Activated CD8-positive, alpha-beta T cell treated with anti-CD3 and anti-CD28 coated beads, Interleukin-2, amount 10 ng/mL, durations not matched to agents 7 days and 5 days (primary cell): ENCODE results near the gene MS4A12. TPM values are rescaled to one million over a fixed set of nuclear protein-coding genes. Genes with fewer than 3 reads are reported as not detected.
"Not testable (repeated sequence)": the region's sequence is repeated elsewhere in the genome, so short reads cannot be mapped to it uniquely, and the experiment has no call there.

Source experiments
- ATAC-seq: fragments of 150-1000 bp; cut with Tn5 transposase; one replicate; pipeline ENCODE4 v1.10.0; 2021; ENCODE audit warnings: moderate library complexity
- CTCF ChIA-PET: fragments of 350-600 bp; sonication (Branson Sonifier 250); formaldehyde crosslinking; loops from one replicate; lab custom pipeline; 2021; ENCODE audit warnings: antibody characterized with exemption; lab: Charles Lee
- POLR2A ChIA-PET: fragments of 350-600 bp; sonication (Branson Sonifier 250); formaldehyde crosslinking; loops from one replicate; lab custom pipeline; 2021; ENCODE audit warnings: antibody characterized with exemption; lab: Charles Lee
- DNase-seq: peaks from one replicate; pipeline ENCODE4 v3.0.0-alpha.2; 2020
- H3K27ac Mint-ChIP-seq: one replicate; pipeline ENCODE4 v1.8.0; 2021; ENCODE audit warnings: mild to moderate bottlenecking, mixed read lengths
- H3K27me3 Mint-ChIP-seq: one replicate; pipeline ENCODE4 v1.8.0; 2021; ENCODE audit warnings: low read depth, mixed read lengths
- H3K36me3 Mint-ChIP-seq: one replicate; pipeline ENCODE4 v1.8.0; 2021; ENCODE audit warnings: low read depth, mixed read lengths
- H3K4me1 Mint-ChIP-seq: one replicate; pipeline ENCODE4 v1.8.0; 2021; ENCODE audit warnings: low read depth, mixed read lengths
- H3K4me3 Mint-ChIP-seq: one replicate; pipeline ENCODE4 v1.8.0; 2021; ENCODE audit warnings: mild to moderate bottlenecking, mixed read lengths
- H3K9me3 Mint-ChIP-seq: one replicate; pipeline ENCODE4 v1.8.0; 2022; ENCODE audit warnings: mixed read lengths; ENCODE audit not compliant: insufficient read depth
- total RNA-seq, 2 experiments: library from RNA; stranded (reverse); gene quantifications; one replicate each; pipeline ENCODE4 v1.2.3, GENCODE V29; 2021

MS4A12 gene
- total RNA-seq, 2 experiments from 2014 or later = not detected

DNA sequence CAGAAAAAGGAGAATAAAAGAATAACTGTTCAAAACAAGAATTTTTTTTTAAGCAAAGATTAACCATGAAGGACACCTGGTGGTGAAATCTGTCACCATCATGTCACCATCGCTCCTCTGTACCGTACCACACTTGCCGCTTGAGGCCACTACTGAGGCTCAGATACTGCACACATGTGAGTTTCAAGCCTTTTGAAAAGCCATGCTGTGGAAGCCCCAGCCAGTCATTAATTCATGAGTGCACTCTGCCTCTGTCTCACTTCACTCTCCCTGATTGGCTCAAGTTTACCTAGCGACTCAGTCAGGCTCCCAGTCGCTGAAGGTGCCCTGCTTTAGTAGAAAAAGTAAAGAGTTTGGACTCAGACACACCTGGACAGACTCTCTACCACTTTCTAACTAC, 6.6 kb upstream of the MS4A12 start:
- H3K27ac Mint-ChIP-seq = no peak overlapping the region
- DNase-seq = no peak
- no peaks in the 10 kb centered on the region for H3K9me3 Mint-ChIP-seq
- H3K27me3 Mint-ChIP-seq = peaks cover 13% of the 10 kb centered on the region
- peaks cover 4% of the 10 kb centered on the region for H3K4me1 Mint-ChIP-seq
- CTCF ChIA-PET = interaction anchor here (1.3 kb wide), 1 partner anchor 123 kb away, joined by 5 read pairs; no protein-coding TSS in a partner anchor
- no peak overlapping the region for H3K4me3 Mint-ChIP-seq
- H3K36me3 Mint-ChIP-seq = no peaks in the 10 kb centered on the region
- no peak for ATAC-seq
- POLR2A ChIA-PET = no interaction called here

DNA sequence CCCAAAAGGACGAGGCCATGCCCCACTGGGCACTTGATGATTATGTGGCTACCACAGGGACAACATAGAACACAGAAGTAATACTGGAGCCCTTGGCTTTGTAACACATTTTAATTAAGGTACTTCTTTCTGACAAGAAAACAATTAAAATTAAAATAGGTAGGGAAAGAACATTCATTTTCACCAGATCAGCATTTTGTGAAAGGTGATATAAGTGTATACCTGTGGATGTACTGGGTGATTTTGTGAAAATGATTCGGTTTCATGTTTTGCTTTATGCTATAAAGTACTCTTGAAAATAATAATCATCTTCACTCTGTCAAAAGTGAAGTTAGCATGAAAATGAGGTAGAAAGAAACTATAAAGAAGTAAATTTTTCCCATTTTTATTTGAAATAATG, 876 bp downstream of the MS4A12 start:
- CTCF ChIA-PET = no interaction called here
- Mint-ChIP-seq H3K27ac (no peak overlapping the region), H3K4me3 (no peak overlapping the region), H3K4me1 (no peaks in the 10 kb centered on the region), H3K27me3 (peaks cover 36% of the 10 kb centered on the region), H3K9me3 (no peaks in the 10 kb centered on the region), H3K36me3 (no peaks in the 10 kb centered on the region)
- POLR2A ChIA-PET = no interaction called here
- DNase-seq (no peak), ATAC-seq (no peak)

DNA sequence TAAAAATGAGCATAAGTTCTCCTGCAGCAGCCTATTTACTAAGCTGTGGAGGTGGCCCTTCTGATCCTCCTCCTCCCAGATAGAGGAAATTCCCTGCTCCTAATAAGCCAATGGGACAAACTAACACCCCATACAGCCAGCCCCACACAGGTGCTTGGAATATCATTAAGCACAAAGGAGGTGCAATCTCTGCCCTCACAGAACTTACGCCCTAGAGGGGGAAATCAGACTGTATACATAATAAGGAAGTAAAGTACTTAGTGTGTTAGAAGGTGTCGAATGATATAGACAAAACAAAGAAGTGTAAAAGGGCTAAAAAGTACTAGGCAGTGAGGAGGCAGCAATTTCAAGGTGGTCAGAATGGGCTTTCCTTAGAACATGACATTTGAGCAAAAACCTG, 5.8 kb downstream of the MS4A12 start:
- no peak overlapping the region for H3K27ac Mint-ChIP-seq
- peaks cover 61% of the 10 kb centered on the region for H3K27me3 Mint-ChIP-seq
- ChIA-PET CTCF (no interaction called here), POLR2A (no interaction called here)
- H3K9me3 Mint-ChIP-seq = no peaks in the 10 kb centered on the region
- no peak overlapping the region for H3K4me3 Mint-ChIP-seq
- H3K4me1 Mint-ChIP-seq = no peaks in the 10 kb centered on the region
- ATAC-seq (no peak), DNase-seq (no peak)
- H3K36me3 Mint-ChIP-seq = no peaks in the 10 kb centered on the region

DNA sequence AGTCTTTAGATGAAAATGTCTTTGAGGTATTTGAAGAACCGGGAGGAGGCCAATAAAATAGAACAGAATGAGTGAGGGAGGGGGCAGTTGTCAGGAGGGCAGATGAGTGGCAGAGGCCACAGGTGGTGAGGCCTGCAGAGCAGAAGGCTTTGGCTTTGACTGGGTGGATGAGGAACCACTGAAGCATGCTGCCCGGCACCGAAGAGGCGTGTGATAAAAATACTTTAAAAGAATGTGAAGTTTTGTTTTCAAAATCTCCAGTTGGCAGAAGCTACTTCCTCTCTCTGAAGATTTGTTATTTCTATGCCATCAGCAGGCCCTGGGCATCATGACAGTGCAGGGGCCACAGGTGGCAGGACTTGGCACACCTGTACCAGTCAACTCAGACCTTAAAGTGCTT, 6.3 kb downstream of the MS4A12 start:
- DNase-seq (no peak), ATAC-seq (no peak)
- peaks cover 2% of the 10 kb centered on the region for H3K4me1 Mint-ChIP-seq
- H3K4me3 Mint-ChIP-seq = no peak overlapping the region
- H3K27me3 Mint-ChIP-seq = peaks cover 62% of the 10 kb centered on the region
- H3K36me3 Mint-ChIP-seq = no peaks in the 10 kb centered on the region
- ChIA-PET CTCF (no interaction called here), POLR2A (no interaction called here)
- H3K9me3 Mint-ChIP-seq = no peaks in the 10 kb centered on the region
- H3K27ac Mint-ChIP-seq = no peak overlapping the region

DNA sequence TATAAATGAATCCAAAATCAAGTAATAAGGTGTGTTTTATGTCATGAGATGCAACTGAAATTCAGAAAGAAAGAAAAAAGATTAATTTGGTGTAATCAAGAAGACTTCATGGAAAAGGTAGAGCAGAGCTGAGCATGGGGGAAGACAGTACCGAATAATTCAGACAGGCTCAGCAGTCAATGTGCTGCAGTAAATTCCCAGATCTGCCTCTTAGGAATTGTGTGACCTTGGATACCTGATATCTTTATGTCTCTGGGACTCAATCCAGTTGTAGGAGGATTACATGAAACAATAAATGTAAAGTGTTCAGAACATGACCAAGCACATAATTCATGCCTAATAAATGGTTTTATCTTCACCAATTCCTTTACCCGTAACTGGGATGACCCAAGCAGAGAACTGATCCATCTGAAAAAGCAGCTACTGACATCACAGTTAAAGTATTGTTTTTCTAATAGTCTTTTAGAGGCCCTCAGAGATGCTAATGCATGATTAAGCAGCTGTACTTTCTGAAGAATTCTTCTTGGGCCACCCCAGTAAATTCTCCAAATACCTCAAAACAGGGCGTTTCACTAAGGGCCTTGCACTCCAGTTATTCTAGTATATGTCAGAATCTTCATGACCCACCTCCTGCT, 7.8 kb downstream of the MS4A12 start:
- DNase-seq = no peak
- no peaks in the 10 kb centered on the region for H3K9me3 Mint-ChIP-seq
- H3K4me3 Mint-ChIP-seq = no peak overlapping the region
- peaks cover 59% of the 10 kb centered on the region for H3K27me3 Mint-ChIP-seq
- ChIA-PET CTCF (no interaction called here), POLR2A (no interaction called here)
- no peak overlapping the region for H3K27ac Mint-ChIP-seq
- peaks cover 14% of the 10 kb centered on the region for H3K4me1 Mint-ChIP-seq
- H3K36me3 Mint-ChIP-seq = no peaks in the 10 kb centered on the region
- no peak for ATAC-seq

DNA sequence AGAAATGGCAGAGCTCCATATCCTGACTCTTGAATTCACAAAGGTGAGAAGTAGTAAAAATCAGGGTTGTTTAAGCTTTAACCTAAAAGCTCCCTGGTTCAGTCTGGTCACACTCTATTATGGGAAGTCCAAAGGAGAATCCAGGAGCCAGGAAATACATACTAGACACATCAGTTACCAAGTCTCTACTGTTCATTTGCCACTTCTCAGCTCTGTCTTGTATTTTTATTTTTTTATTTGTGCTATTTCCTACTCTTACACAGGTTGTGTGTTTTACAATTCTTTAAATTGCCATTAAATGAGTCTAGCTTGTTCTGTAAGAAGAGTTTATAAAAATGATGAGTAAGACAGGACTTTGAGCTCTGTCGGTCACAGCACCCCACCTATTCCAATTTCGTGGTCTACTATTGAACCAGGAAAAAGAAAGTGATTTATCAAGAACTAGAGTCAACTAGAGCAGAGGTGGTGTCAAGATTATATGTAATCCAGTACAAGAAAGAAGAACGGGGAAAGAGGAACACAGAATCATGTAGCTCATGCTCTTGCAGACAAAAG, 9.7 kb downstream of the MS4A12 start:
- no peak for ATAC-seq
- Mint-ChIP-seq H3K4me3 (no peak overlapping the region), H3K27ac (no peak overlapping the region), H3K4me1 (peaks cover 14% of the 10 kb centered on the region), H3K9me3 (no peaks in the 10 kb centered on the region), H3K36me3 (no peaks in the 10 kb centered on the region), H3K27me3 (peaks cover 62% of the 10 kb centered on the region)
- POLR2A ChIA-PET = no interaction called here
- DNase-seq = no peak
- CTCF ChIA-PET = no interaction called here

DNA sequence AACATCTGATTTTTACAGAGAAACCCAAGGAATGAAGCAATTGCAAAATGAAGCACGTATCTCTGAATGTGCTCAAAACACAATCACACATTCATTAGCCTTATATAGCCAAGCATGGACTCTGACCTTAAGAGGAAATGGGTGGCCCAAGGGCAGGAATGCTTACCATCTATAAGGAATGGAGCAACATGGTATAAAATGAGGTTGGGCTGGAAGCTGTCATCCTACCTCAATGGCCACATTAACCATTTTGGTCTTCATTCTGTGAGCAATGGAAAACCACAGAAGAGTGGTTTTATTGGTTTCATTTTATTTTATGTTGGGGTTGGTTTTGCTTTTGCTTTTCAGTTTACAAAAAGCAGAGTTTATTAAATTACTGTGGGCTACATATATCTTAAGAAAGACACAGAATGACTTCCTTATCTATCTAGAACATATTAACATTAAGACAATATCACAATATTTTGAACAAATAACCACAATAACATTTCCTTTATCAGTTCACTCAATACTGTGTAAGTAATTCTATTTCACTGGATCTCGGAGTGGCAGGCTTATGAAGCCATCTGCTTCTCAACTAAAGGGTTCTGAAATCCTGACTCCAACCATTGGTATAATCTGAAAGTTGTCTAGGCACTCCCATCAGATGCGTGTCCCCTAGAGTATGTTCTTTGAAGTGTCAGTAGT, 11.8 kb downstream of the MS4A12 start:
- H3K27ac Mint-ChIP-seq = no peak overlapping the region

DNA sequence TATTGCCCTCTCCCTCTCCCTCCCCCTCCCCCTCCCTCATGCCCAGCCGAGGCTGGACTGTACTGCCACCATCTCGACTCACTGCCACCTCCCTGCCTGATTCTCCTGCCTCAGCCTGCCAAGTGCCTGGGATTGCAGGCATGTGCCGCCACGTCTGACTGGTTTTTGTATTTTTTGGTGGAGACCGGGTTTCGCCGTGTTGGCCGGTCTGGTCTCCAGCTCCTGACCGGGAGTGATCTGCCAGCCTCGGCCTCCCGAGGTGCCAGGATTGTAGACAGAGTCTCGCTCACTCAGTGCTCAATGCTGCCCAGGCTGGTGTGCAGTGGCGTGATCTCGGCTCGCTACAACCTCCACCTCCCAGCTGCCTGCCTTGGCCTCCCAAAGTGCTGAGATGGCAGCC, 17.0 kb downstream of the MS4A12 start:
- peaks cover 41% of the 10 kb centered on the region for H3K27me3 Mint-ChIP-seq
- POLR2A ChIA-PET, H3K4me3 Mint-ChIP-seq, DNase-seq, H3K9me3 Mint-ChIP-seq, H3K36me3 Mint-ChIP-seq, ATAC-seq, H3K27ac Mint-ChIP-seq, H3K4me1 Mint-ChIP-seq, CTCF ChIA-PET: not testable (repeated sequence)

More for the DNA sequence above, 11.8 kb downstream of the MS4A12 start:
- POLR2A ChIA-PET = no interaction called here
- Mint-ChIP-seq H3K9me3 (no peaks in the 10 kb centered on the region), H3K4me3 (no peak overlapping the region), H3K36me3 (no peaks in the 10 kb centered on the region), H3K4me1 (peaks cover 14% of the 10 kb centered on the region), H3K27me3 (peaks cover 55% of the 10 kb centered on the region)
- DNase-seq (peak; percentile 44), ATAC-seq (peak; percentile 68)
- CTCF ChIA-PET = interaction anchor here (1.3 kb wide), 1 partner anchor 258 kb away, joined by 3 read pairs; no protein-coding TSS in a partner anchor

DNA sequence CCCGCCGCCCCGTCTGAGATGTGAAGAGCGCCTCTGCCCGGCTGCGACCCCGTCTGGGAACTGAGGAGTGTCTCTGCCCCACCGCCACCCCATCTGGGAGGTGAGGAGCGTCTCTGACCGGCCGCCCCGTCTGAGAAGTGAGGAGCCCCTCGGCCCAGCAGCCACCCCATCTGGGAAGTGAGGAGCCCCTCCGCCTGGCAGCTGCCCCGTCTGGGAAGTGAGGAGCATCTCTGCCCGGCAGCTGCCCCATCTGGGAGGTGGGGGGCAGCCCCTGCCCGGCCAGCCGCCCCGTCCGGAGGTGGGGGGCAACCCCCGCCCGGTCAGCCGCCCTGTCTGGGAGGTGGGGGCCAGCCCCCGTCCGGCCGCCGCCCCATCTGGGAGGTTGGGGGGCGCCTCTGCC, 17.6 kb downstream of the MS4A12 start:
- ATAC-seq, CTCF ChIA-PET, H3K4me1 Mint-ChIP-seq, DNase-seq, H3K36me3 Mint-ChIP-seq, POLR2A ChIA-PET, H3K9me3 Mint-ChIP-seq, H3K4me3 Mint-ChIP-seq, H3K27ac Mint-ChIP-seq: not testable (repeated sequence)
- H3K27me3 Mint-ChIP-seq = peaks cover 36% of the 10 kb centered on the region

DNA sequence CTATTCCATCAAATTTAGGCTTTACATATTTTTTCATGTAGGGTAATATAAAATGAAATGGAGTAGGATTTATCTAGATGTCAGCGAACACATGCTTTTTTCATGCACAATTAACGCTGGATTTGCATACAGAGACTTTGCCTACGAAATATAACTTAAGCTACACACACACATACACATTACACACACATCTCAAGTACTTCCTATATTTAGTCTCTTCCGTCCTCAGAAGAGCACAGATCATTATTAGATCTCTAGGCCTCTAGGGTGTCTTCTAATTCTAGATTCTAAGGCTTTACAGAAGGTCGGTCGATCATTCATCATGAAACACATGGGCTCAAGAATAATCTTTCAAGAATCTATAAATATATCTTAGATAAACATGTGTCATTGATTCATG, 18.8 kb downstream of the MS4A12 start:
- Mint-ChIP-seq H3K27me3 (peaks cover 27% of the 10 kb centered on the region), H3K4me1 (no peaks in the 10 kb centered on the region), H3K4me3 (no peak overlapping the region), H3K27ac (no peak overlapping the region), H3K9me3 (no peaks in the 10 kb centered on the region), H3K36me3 (no peaks in the 10 kb centered on the region)
- ChIA-PET CTCF (no interaction called here), POLR2A (no interaction called here)
- DNase-seq = no peak
- no peak for ATAC-seq

DNA sequence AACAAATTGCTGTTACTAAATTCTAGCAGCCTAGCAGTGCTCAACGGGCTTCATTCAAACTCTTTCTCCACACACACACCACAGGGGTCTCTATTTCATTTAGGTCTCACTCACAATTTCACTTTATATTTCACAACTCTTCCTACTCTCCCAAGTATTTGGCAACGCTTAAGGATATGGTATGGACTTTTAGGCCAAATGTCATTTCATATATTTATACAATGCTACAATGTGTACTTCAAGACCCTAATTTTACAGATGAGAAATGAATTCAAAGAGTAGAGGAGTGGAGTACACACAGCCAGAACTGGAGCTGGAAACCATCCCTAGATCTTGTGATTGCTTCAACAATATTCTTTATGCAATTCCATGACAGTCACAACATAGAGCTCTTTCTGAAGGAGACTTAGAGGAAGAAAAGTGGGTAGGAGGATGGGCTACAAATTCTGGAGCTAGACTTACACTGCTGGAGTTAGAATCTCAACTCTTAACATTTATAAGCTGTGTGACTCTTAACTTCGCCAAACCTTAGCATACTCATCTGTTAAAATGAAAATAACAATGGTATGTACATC, 20.2 kb downstream of the MS4A12 start:
- CTCF ChIA-PET = no interaction called here
- H3K9me3 Mint-ChIP-seq = no peaks in the 10 kb centered on the region
- no peak overlapping the region for H3K27ac Mint-ChIP-seq
- H3K4me1 Mint-ChIP-seq = no peaks in the 10 kb centered on the region
- no peak for ATAC-seq
- POLR2A ChIA-PET = no interaction called here
- no peak for DNase-seq
- no peaks in the 10 kb centered on the region for H3K36me3 Mint-ChIP-seq
- no peak overlapping the region for H3K4me3 Mint-ChIP-seq
- H3K27me3 Mint-ChIP-seq = peaks cover 16% of the 10 kb centered on the region
